ENCODE data around the gene KAT6B. TPM values are rescaled to one million over a fixed set of nuclear protein-coding genes. Genes with fewer than 3 reads are reported as not detected.

Gene KAT6B
- total RNA-seq, 2 donors from 2014 or later = 25.3 to 39.1 TPM

GRCh38 chr10:74923556-74923955, 97.2 kb downstream of the KAT6B start:
- no peak overlapping the region for H3K4me3 Mint-ChIP-seq
- WGBS, 2 experiments (ENCODE audit: insufficient coverage in 1 of 2, insufficient read length in 1 of 2) = 53 to 62% methylated on average over 4 of the region's 4 CpGs
- peaks cover 47% of the 10 kb centered on the region for H3K4me1 Mint-ChIP-seq

GRCh38 chr10:74924251-74924963, 98.0 kb downstream of the KAT6B start:
- no peak for TF ChIP-seq CTCF (conservative IDR thresholded peaks at IDR 0.05)
- Mint-ChIP-seq H3K36me3 (ENCODE audit: low read depth) (peaks cover 7% of the 10 kb centered on the region), H3K4me3 (no peak overlapping the region), H3K27me3 (ENCODE audit: insufficient read depth) (no peaks in the 10 kb centered on the region), H3K4me1 (peaks cover 52% of the 10 kb centered on the region), H3K27ac (no peak overlapping the region), H3K9me3 (peaks cover 10% of the 10 kb centered on the region)
- H3K4me1 ChIP-seq (ENCODE audit: control insufficient read depth, insufficient read depth, low read length) = peaks cover 11% of the 10 kb centered on the region
- H3K27me3 ChIP-seq (ENCODE audit: control insufficient read depth, insufficient read depth, low read length, poor library complexity, severe bottlenecking) = no peaks in the 10 kb centered on the region
- H3K9ac ChIP-seq (ENCODE audit: extremely low read depth, low read length, poor library complexity, severe bottlenecking) = no peak overlapping the region
- DNase-seq = no peak
- no peaks in the 10 kb centered on the region for H3K36me3 ChIP-seq (ENCODE audit: control insufficient read depth, insufficient read depth, low read length)
- H3K4me3 ChIP-seq (ENCODE audit: low read length) = no peak overlapping the region
- WGBS, 2 experiments (ENCODE audit: insufficient coverage in 1 of 2, insufficient read length in 1 of 2) = 69 to 90% methylated on average over 3 to 5 of the region's 5 CpGs
- no peak overlapping the region for H3K27ac ChIP-seq (ENCODE audit: low read depth, low read length)
- H3K9me3 ChIP-seq (ENCODE audit: control insufficient read depth, low read length) = peaks cover 14% of the 10 kb centered on the region

More at GRCh38 chr10:74923556-74923955, 97.2 kb downstream of the KAT6B start:
- TF ChIP-seq CTCF (conservative IDR thresholded peaks at IDR 0.05) = peak; percentile 17
- peak; percentile 61 for DNase-seq
- no peaks in the 10 kb centered on the region for H3K27me3 ChIP-seq (ENCODE audit: control insufficient read depth, insufficient read depth, low read length, poor library complexity, severe bottlenecking)
- H3K27ac Mint-ChIP-seq = peak overlapping the region; percentile 0
- no peak overlapping the region for H3K27ac ChIP-seq (ENCODE audit: low read depth, low read length)
- H3K27me3 Mint-ChIP-seq (ENCODE audit: insufficient read depth) = no peaks in the 10 kb centered on the region
- H3K36me3 ChIP-seq (ENCODE audit: control insufficient read depth, insufficient read depth, low read length) = no peaks in the 10 kb centered on the region
- peaks cover 22% of the 10 kb centered on the region for H3K9me3 ChIP-seq (ENCODE audit: control insufficient read depth, low read length)
- H3K4me1 ChIP-seq (ENCODE audit: control insufficient read depth, insufficient read depth, low read length) = peaks cover 11% of the 10 kb centered on the region
- no peak overlapping the region for H3K4me3 ChIP-seq (ENCODE audit: low read length)
- H3K9ac ChIP-seq (ENCODE audit: extremely low read depth, low read length, poor library complexity, severe bottlenecking) = no peak overlapping the region
- peaks cover 17% of the 10 kb centered on the region for H3K9me3 Mint-ChIP-seq
- H3K36me3 Mint-ChIP-seq (ENCODE audit: low read depth) = peaks cover 9% of the 10 kb centered on the region

GRCh38 chr10:74925291-74925690, 98.9 kb downstream of the KAT6B start:
- 88% methylated on average over 1 of the region's 1 CpG; no CpG with 5 or more reads in 1 of the 2 experiments for WGBS, 2 experiments (ENCODE audit: insufficient coverage in 1 of 2, insufficient read length in 1 of 2)
- DNase-seq = no peak
- Histone ChIP-seq H3K9ac (ENCODE audit: extremely low read depth, low read length, poor library complexity, severe bottlenecking) (no peak overlapping the region), H3K9me3 (ENCODE audit: control insufficient read depth, low read length) (peaks cover 5% of the 10 kb centered on the region), H3K4me1 (ENCODE audit: control insufficient read depth, insufficient read depth, low read length) (peaks cover 11% of the 10 kb centered on the region), H3K27ac (ENCODE audit: low read depth, low read length) (no peak overlapping the region), H3K4me3 (ENCODE audit: low read length) (no peak overlapping the region), H3K36me3 (ENCODE audit: control insufficient read depth, insufficient read depth, low read length) (no peaks in the 10 kb centered on the region), H3K27me3 (ENCODE audit: control insufficient read depth, insufficient read depth, low read length, poor library complexity, severe bottlenecking) (no peaks in the 10 kb centered on the region)
- Mint-ChIP-seq H3K4me3 (no peak overlapping the region), H3K36me3 (ENCODE audit: low read depth) (no peaks in the 10 kb centered on the region), H3K27ac (no peak overlapping the region), H3K4me1 (peaks cover 52% of the 10 kb centered on the region), H3K27me3 (ENCODE audit: insufficient read depth) (no peaks in the 10 kb centered on the region), H3K9me3 (peaks cover 3% of the 10 kb centered on the region)
- no peak for TF ChIP-seq CTCF (conservative IDR thresholded peaks at IDR 0.05)

Measured in endodermal cell (in vitro differentiated cells).